A549 (cell line): Measurements from ENCODE around the gene GPR176.

Source experiments
- EP300 ChIP-seq, 2 experiments: fragments of >200 bp; sonication (Bioruptor Twin); formaldehyde crosslinking; IDR thresholded peaks; 2 replicates in 1 of 2; 3 replicates in 1 of 2; pipeline ENCODE4 v1.6.1; 2016 to 2017
- HDAC2 ChIP-seq: fragments of 200-600 bp; sonication (generic); IDR thresholded peaks from 2 replicates; pipeline ENCODE4 v1.6.1; 2016
- POLR2A ChIP-seq: IDR thresholded peaks from 2 replicates; pipeline ENCODE4 v1.6.1; 2012; ENCODE audit warnings: mild to moderate bottlenecking, low read length
- TF ChIP-seq, protein P1 (sequence below): fragments of >200 bp; sonication (Bioruptor Twin); formaldehyde crosslinking; IDR thresholded peaks from 3 replicates; pipeline ENCODE4 v1.5.1; 2016

DNA sequence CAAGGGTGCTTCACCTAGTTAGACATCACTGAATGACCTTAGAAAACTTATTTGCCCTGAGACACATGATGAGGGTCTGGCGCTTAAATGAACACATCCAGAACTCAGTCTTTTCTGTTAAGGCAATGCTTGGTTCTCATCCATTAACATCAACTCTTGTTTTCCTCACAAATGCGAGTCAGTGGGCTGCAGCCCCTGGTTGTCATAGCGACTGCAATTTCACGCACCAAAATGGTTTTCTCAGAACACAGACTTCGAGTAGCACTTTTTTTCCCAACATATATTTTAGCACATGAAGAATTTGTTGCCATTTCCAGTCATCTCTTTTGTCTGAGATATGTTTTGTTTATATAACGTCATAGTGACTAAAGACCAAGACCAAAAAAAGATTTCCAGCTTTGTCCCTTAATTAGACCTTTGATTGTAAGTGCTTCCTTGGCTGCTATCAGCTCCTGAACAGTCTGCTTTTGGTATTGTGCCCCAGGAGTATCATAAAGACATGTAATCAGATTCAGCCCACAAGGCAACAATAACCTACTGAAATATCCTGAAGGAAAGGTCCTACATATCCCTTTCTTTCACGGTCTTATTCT lies 68.5 kb downstream of the GPR176 start:
- TF ChIP-seq POLR2A (no peak), HDAC2 (no peak), EP300 (IDR thresholded peaks at IDR 0.05) (no peak)
- TF ChIP-seq, protein P1, sequence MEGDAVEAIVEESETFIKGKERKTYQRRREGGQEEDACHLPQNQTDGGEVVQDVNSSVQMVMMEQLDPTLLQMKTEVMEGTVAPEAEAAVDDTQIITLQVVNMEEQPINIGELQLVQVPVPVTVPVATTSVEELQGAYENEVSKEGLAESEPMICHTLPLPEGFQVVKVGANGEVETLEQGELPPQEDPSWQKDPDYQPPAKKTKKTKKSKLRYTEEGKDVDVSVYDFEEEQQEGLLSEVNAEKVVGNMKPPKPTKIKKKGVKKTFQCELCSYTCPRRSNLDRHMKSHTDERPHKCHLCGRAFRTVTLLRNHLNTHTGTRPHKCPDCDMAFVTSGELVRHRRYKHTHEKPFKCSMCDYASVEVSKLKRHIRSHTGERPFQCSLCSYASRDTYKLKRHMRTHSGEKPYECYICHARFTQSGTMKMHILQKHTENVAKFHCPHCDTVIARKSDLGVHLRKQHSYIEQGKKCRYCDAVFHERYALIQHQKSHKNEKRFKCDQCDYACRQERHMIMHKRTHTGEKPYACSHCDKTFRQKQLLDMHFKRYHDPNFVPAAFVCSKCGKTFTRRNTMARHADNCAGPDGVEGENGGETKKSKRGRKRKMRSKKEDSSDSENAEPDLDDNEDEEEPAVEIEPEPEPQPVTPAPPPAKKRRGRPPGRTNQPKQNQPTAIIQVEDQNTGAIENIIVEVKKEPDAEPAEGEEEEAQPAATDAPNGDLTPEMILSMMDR = no peak
